HepG2 (cell line): ENCODE data around the gene UNC5CL. TPM values are rescaled to one million over a fixed set of nuclear protein-coding genes. Genes with fewer than 3 reads are reported as not detected.

ENCODE experiments used
- FOSL1 ChIP-seq: sonication (generic); formaldehyde crosslinking; IDR thresholded peaks from 2 replicates; pipeline ENCODE4 v1.9.0; 2021; ENCODE audit warnings: missing genetic modification reagents, borderline replicate concordance
- GATAD2A ChIP-seq: IDR thresholded peaks from 2 replicates; pipeline ENCODE4 v1.6.1; 2016
- SOX13 ChIP-seq, 3 experiments: fragments of 450-650 bp in 1 of 3; sonication (generic) in 1 of 3; formaldehyde crosslinking in 1 of 3; IDR thresholded peaks in 2 of 3; conservative IDR thresholded peaks in 1 of 3; 2 replicates each; pipeline versions ENCODE4 v1.5.0 to v1.6.1; 2016 to 2020; ENCODE audit warnings: antibody characterized with exemption in 1 of 3, mild to moderate bottlenecking in 1 of 3, missing compliant biosample characterization in 1 of 3, missing genetic modification reagents in 1 of 3, moderate library complexity in 1 of 3
- SUZ12 ChIP-seq: fragments of 150-350 bp; IDR thresholded peaks from 2 replicates; pipeline ENCODE4 v1.6.1; 2014; ENCODE audit warnings: low read depth, low read length
- TARDBP ChIP-seq: sonication (generic); formaldehyde crosslinking; IDR thresholded peaks from 2 replicates; pipeline ENCODE4 v1.8.0; 2022; ENCODE audit warnings: mild to moderate bottlenecking, missing genetic modification reagents
- ZNF432 ChIP-seq: sonication (generic); formaldehyde crosslinking; IDR thresholded peaks from 2 replicates; pipeline ENCODE4 v1.5.0; 2020; ENCODE audit warnings: missing genetic modification reagents, mild to moderate bottlenecking, borderline replicate concordance
- ZNF670 ChIP-seq: sonication (generic); formaldehyde crosslinking; IDR thresholded peaks from 2 replicates; pipeline ENCODE4 v1.8.0; 2022; ENCODE audit warnings: mild to moderate bottlenecking, missing genetic modification reagents, borderline replicate concordance
- ZNF850 ChIP-seq: sonication (generic); formaldehyde crosslinking; conservative IDR thresholded peaks from 2 replicates; pipeline ENCODE4 v1.9.0; 2021; ENCODE audit warnings: mild to moderate bottlenecking, missing genetic modification reagents
- ZZZ3 ChIP-seq: sonication (generic); formaldehyde crosslinking; IDR thresholded peaks from 2 replicates; pipeline ENCODE4 v1.4.0; 2020; ENCODE audit warnings: missing genetic modification reagents, mild to moderate bottlenecking, borderline replicate concordance
- polyA plus RNA-seq, 8 experiments: library from polyadenylated mRNA; depleted of rRNA in 3 of 8; stranded (reverse) in 7 of 8; unstranded in 1 of 8; fragments of >200 nt; fragmentation: Illumina TruSeq in 4 of 8; extraction: Trizol in 4 of 8; gene quantifications; 2 replicates each; pipeline versions ENCODE4 v1.2.1 to v1.2.3, GENCODE V29; 2011 to 2016; ENCODE audit warnings: low read depth in 4 of 8, missing spikeins in 1 of 8, mixed read lengths in 1 of 8; ENCODE audit not compliant: insufficient read depth in 1 of 8
- total RNA-seq, 5 experiments: library from RNA; depleted of rRNA; stranded (reverse); fragments of >200 nt; fragmentation: Illumina TruSeq; extraction: Trizol; gene quantifications; 2 replicates each; pipeline ENCODE4 v1.2.3, GENCODE V29; 2016; ENCODE audit warnings: low read depth in 1 of 5
- TF ChIP-seq, protein P1 (sequence below): sonication (generic); formaldehyde crosslinking; IDR thresholded peaks from 2 replicates; pipeline ENCODE4 v1.4.0; 2020; ENCODE audit warnings: missing genetic modification reagents, borderline replicate concordance
- TF ChIP-seq, protein P2 (sequence below): sonication (generic); formaldehyde crosslinking; conservative IDR thresholded peaks from 2 replicates; pipeline ENCODE4 v1.4.0; 2020; ENCODE audit warnings: mild to moderate bottlenecking, missing genetic modification reagents, moderate library complexity
- TF ChIP-seq, protein P3 (sequence below): sonication (generic); formaldehyde crosslinking; IDR thresholded peaks from 2 replicates; pipeline ENCODE4 v1.4.0; 2020; ENCODE audit warnings: missing genetic modification reagents
- TF ChIP-seq, protein P4 (sequence below): sonication (generic); formaldehyde crosslinking; IDR thresholded peaks from 2 replicates; pipeline ENCODE4 v1.4.0; 2020; ENCODE audit warnings: mild to moderate bottlenecking, missing genetic modification reagents

UNC5CL gene
- total and polyA plus RNA-seq, 2 of the 13 experiments (the other 11 are each of a cell fraction or from before 2014, with no cell fraction given) = 2.4 to 2.5 TPM

DNA sequence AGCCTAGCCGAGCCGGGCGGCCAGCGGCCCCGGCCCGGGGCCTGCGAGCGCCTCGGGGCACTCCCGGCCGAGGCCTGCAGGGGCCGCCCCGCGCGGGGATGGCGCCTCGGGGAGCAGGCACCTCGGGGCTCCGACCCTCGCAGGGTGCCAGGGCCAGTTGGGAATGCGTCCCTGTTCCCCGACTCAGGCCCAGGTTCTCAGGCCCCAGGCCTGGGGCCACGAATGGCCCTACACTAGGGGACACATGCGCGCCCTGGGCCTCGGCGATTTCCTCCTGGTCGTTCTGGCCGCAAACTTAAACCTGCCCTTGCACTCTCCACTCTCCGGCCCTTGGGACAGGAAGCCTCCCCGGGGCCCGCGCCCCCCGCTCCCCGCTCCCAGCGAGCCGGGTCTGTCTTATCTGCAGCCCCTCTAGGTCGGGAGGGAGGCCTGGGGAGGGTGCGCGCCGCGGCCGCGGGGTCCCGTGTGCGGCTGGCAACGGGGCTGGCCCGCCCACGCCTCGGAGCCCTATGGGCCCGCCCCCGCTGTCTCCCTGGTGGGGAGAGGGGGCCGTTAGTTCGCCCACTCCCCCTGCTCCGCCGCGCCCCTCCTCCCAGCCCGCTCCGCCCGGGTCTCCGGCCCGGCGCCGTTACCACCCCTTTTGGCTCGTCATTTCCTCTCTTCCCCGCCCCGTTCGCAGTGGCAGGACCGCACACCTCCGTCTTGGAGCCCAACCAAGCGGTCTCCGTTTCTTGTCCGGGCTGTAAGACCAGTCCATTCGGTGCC, 34.4 kb upstream of the UNC5CL start (continued):
- TF ChIP-seq FOSL1 (CRISPR knock-in tag) (peak; percentile 49; the same call in 1 of the 2 replicates), SUZ12 (no peak), ZNF850 (CRISPR knock-in tag) (no peak; the same call in 1 of the 2 replicates), ZNF670 (CRISPR knock-in tag) (peak; percentile 29; the same call in 1 of the 2 replicates), ZZZ3 (CRISPR knock-in tag) (peak; percentile 4; the same call in 1 of the 2 replicates), GATAD2A (peak; percentile 51; the same call in 1 of the 2 replicates), SOX13 (IDR thresholded peaks at IDR 0.05) (no peak), SOX13 (CRISPR knock-in tag; conservative IDR thresholded peaks at IDR 0.05 in 1 of 2, IDR thresholded peaks at IDR 0.05 in 1 of 2) (peak in 1 of 2 experiments; percentile 32; a peak in 1 of 4 replicates), TARDBP (CRISPR knock-in tag) (no peak), ZNF432 (CRISPR knock-in tag) (no peak)
- TF ChIP-seq, protein P1, sequence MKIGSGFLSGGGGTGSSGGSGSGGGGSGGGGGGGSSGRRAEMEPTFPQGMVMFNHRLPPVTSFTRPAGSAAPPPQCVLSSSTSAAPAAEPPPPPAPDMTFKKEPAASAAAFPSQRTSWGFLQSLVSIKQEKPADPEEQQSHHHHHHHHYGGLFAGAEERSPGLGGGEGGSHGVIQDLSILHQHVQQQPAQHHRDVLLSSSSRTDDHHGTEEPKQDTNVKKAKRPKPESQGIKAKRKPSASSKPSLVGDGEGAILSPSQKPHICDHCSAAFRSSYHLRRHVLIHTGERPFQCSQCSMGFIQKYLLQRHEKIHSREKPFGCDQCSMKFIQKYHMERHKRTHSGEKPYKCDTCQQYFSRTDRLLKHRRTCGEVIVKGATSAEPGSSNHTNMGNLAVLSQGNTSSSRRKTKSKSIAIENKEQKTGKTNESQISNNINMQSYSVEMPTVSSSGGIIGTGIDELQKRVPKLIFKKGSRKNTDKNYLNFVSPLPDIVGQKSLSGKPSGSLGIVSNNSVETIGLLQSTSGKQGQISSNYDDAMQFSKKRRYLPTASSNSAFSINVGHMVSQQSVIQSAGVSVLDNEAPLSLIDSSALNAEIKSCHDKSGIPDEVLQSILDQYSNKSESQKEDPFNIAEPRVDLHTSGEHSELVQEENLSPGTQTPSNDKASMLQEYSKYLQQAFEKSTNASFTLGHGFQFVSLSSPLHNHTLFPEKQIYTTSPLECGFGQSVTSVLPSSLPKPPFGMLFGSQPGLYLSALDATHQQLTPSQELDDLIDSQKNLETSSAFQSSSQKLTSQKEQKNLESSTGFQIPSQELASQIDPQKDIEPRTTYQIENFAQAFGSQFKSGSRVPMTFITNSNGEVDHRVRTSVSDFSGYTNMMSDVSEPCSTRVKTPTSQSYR (CRISPR knock-in tag) = peak; percentile 84
- TF ChIP-seq, protein P2, sequence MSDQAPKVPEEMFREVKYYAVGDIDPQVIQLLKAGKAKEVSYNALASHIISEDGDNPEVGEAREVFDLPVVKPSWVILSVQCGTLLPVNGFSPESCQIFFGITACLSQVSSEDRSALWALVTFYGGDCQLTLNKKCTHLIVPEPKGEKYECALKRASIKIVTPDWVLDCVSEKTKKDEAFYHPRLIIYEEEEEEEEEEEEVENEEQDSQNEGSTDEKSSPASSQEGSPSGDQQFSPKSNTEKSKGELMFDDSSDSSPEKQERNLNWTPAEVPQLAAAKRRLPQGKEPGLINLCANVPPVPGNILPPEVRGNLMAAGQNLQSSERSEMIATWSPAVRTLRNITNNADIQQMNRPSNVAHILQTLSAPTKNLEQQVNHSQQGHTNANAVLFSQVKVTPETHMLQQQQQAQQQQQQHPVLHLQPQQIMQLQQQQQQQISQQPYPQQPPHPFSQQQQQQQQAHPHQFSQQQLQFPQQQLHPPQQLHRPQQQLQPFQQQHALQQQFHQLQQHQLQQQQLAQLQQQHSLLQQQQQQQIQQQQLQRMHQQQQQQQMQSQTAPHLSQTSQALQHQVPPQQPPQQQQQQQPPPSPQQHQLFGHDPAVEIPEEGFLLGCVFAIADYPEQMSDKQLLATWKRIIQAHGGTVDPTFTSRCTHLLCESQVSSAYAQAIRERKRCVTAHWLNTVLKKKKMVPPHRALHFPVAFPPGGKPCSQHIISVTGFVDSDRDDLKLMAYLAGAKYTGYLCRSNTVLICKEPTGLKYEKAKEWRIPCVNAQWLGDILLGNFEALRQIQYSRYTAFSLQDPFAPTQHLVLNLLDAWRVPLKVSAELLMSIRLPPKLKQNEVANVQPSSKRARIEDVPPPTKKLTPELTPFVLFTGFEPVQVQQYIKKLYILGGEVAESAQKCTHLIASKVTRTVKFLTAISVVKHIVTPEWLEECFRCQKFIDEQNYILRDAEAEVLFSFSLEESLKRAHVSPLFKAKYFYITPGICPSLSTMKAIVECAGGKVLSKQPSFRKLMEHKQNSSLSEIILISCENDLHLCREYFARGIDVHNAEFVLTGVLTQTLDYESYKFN = no peak; the same call in 1 of the 2 replicates
- TF ChIP-seq, protein P3, sequence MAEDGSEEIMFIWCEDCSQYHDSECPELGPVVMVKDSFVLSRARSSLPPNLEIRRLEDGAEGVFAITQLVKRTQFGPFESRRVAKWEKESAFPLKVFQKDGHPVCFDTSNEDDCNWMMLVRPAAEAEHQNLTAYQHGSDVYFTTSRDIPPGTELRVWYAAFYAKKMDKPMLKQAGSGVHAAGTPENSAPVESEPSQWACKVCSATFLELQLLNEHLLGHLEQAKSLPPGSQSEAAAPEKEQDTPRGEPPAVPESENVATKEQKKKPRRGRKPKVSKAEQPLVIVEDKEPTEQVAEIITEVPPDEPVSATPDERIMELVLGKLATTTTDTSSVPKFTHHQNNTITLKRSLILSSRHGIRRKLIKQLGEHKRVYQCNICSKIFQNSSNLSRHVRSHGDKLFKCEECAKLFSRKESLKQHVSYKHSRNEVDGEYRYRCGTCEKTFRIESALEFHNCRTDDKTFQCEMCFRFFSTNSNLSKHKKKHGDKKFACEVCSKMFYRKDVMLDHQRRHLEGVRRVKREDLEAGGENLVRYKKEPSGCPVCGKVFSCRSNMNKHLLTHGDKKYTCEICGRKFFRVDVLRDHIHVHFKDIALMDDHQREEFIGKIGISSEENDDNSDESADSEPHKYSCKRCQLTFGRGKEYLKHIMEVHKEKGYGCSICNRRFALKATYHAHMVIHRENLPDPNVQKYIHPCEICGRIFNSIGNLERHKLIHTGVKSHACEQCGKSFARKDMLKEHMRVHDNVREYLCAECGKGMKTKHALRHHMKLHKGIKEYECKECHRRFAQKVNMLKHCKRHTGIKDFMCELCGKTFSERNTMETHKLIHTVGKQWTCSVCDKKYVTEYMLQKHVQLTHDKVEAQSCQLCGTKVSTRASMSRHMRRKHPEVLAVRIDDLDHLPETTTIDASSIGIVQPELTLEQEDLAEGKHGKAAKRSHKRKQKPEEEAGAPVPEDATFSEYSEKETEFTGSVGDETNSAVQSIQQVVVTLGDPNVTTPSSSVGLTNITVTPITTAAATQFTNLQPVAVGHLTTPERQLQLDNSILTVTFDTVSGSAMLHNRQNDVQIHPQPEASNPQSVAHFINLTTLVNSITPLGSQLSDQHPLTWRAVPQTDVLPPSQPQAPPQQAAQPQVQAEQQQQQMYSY = peak; percentile 74; the same call in 1 of the 2 replicates
- TF ChIP-seq, protein P4, sequence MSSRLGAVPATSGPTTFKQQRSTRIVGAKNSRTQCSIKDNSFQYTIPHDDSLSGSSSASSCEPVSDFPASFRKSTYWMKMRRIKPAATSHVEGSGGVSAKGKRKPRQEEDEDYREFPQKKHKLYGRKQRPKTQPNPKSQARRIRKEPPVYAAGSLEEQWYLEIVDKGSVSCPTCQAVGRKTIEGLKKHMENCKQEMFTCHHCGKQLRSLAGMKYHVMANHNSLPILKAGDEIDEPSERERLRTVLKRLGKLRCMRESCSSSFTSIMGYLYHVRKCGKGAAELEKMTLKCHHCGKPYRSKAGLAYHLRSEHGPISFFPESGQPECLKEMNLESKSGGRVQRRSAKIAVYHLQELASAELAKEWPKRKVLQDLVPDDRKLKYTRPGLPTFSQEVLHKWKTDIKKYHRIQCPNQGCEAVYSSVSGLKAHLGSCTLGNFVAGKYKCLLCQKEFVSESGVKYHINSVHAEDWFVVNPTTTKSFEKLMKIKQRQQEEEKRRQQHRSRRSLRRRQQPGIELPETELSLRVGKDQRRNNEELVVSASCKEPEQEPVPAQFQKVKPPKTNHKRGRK (CRISPR knock-in tag) = no peak
